GM12878 (cell line): ENCODE measurements around the gene CHMP4A. TPM values are rescaled to one million over a fixed set of nuclear protein-coding genes. Genes with fewer than 3 reads are reported as not detected.
A peak's percentile ranks its signal among the peaks of the same experiment; 100 is the strongest.

Experiments
- BCLAF1 ChIP-seq: fragments of 450-650 bp; IDR thresholded peaks from 2 replicates; pipeline ENCODE4 v1.6.1; 2017; ENCODE audit warnings: antibody characterized with exemption, mild to moderate bottlenecking, moderate library complexity
- BHLHE40 ChIP-seq, 2 experiments: fragments of 450-650 bp in 1 of 2; IDR thresholded peaks; 2 replicates each; pipeline ENCODE4 v1.6.1; 2011 to 2017; ENCODE audit warnings: low read depth in 2 of 2, borderline replicate concordance in 1 of 2, improper control_type of control experiment in 1 of 2, low read length in 1 of 2, mild to moderate bottlenecking in 1 of 2
- CREB1 ChIP-seq: IDR thresholded peaks from 2 replicates; pipeline ENCODE4 v1.6.1; 2012; ENCODE audit warnings: low read depth, mild to moderate bottlenecking, inconsistent platforms
- CREM ChIP-seq: IDR thresholded peaks from 2 replicates; pipeline ENCODE4 v1.6.1; 2014; ENCODE audit warnings: antibody characterized with exemption, low read depth
- ELK1 ChIP-seq: IDR thresholded peaks from 2 replicates; pipeline ENCODE4 v1.6.1; 2012; ENCODE audit warnings: low read depth, low read length, improper control_type of control experiment
- ESRRA ChIP-seq: IDR thresholded peaks from 2 replicates; pipeline ENCODE4 v1.6.1; 2012; ENCODE audit warnings: mild to moderate bottlenecking, low read length, improper control_type of control experiment
- HDAC6 ChIP-seq: fragments of 200-600 bp; sonication (generic); IDR thresholded peaks from one replicate; pipeline ENCODE4 v1.8.0; 2017; ENCODE audit warnings: antibody characterized with exemption; ENCODE audit not compliant: unreplicated experiment
- MTA2 ChIP-seq: fragments of 450-650 bp; IDR thresholded peaks from 2 replicates; pipeline ENCODE4 v1.6.1; 2016; ENCODE audit warnings: low read depth, mild to moderate bottlenecking, moderate library complexity
- MTA3 ChIP-seq: IDR thresholded peaks from 2 replicates; pipeline ENCODE4 v1.6.1; 2012; ENCODE audit warnings: low read length, inconsistent platforms, borderline replicate concordance
- NFXL1 ChIP-seq: fragments of 450-650 bp; IDR thresholded peaks from 2 replicates; pipeline ENCODE4 v1.6.1; 2017; ENCODE audit warnings: antibody characterized with exemption, mild to moderate bottlenecking, borderline replicate concordance
- PAX5 ChIP-seq: IDR thresholded peaks from 2 replicates; pipeline ENCODE4 v1.6.1; 2011; ENCODE audit warnings: low read depth, low read length, borderline replicate concordance
- POLR2A ChIP-seq: IDR thresholded peaks from 2 replicates; pipeline ENCODE4 v1.6.1; 2011; ENCODE audit warnings: low read depth, mild to moderate bottlenecking, low read length
- POLR2AphosphoS2 ChIP-seq: IDR thresholded peaks from 2 replicates; pipeline ENCODE4 v1.6.1; 2011; ENCODE audit warnings: low read depth, mild to moderate bottlenecking, low read length, improper control_type of control experiment, moderate library complexity
- RB1 ChIP-seq: fragments of 450-650 bp; formaldehyde crosslinking; IDR thresholded peaks from 2 replicates; pipeline ENCODE4 v1.6.1; 2017; ENCODE audit warnings: mild to moderate bottlenecking, borderline replicate concordance
- polyA plus RNA-seq, 11 experiments: library from polyadenylated mRNA; depleted of rRNA in 4 of 11; unstranded in 6 of 11; stranded (reverse) in 5 of 11; fragments of >200 nt; fragmentation: Nextera tagmentation in 4 of 11; fragmentation: Illumina TruSeq in 1 of 11; extraction: Ambion mirVana in 4 of 11; extraction: Trizol in 1 of 11; gene quantifications; 1 replicate in 1 of 11; 2 replicates in 10 of 11; pipeline versions ENCODE4 v1.2.1 to v1.2.3, GENCODE V29; 2011 to 2016; ENCODE audit warnings: inconsistent platforms in 2 of 11, missing spikeins in 2 of 11, low read depth in 1 of 11
- total RNA-seq, 4 experiments: library from RNA; depleted of rRNA in 3 of 4; stranded (reverse); fragments of >200 nt in 3 of 4; fragmentation: Illumina TruSeq in 1 of 4; extraction: Trizol in 1 of 4; gene quantifications; 2 replicates each; pipeline versions ENCODE4 v1.2.1 to v1.2.3, GENCODE V29; 2013 to 2021
- TF ChIP-seq, protein P1 (sequence below): IDR thresholded peaks from 2 replicates; pipeline ENCODE4 v1.6.1; 2011; ENCODE audit warnings: mild to moderate bottlenecking, low read depth, low read length, moderate library complexity; ENCODE audit not compliant: insufficient replicate concordance
- TF ChIP-seq, protein P2 (sequence below): fragments of 450-650 bp; IDR thresholded peaks from 2 replicates; pipeline ENCODE4 v1.6.1; 2014; ENCODE audit warnings: mild to moderate bottlenecking
- TF ChIP-seq, protein P3 (sequence below): fragments of 450-650 bp; IDR thresholded peaks from 2 replicates; pipeline ENCODE4 v1.6.1; 2017; ENCODE audit warnings: mild to moderate bottlenecking, low read depth, inconsistent platforms; ENCODE audit not compliant: poor library complexity, severe bottlenecking
- TF ChIP-seq, protein P4 (sequence below): IDR thresholded peaks from 2 replicates; pipeline ENCODE4 v1.6.1; 2012; ENCODE audit warnings: low read length, inconsistent platforms

Gene CHMP4A
- total and polyA plus RNA-seq, 10 of the 15 experiments (the other 5 are each of a cell fraction or from before 2014, with no cell fraction given) = 35.5 to 151 (median 84.7) TPM

- TF ChIP-seq, protein P1, sequence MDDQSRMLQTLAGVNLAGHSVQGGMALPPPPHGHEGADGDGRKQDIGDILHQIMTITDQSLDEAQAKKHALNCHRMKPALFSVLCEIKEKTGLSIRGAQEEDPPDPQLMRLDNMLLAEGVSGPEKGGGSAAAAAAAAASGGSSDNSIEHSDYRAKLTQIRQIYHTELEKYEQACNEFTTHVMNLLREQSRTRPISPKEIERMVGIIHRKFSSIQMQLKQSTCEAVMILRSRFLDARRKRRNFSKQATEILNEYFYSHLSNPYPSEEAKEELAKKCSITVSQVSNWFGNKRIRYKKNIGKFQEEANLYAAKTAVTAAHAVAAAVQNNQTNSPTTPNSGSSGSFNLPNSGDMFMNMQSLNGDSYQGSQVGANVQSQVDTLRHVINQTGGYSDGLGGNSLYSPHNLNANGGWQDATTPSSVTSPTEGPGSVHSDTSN = no peak
- 0 out of 2 replicates have a peak, but pooled peaks have one; percentile 54 for TF ChIP-seq CREM
- peak; percentile 19; the same call in 1 of the 2 replicates for TF ChIP-seq ELK1
- peak; percentile 97 for TF ChIP-seq POLR2AphosphoS2
- TF ChIP-seq, protein P2, sequence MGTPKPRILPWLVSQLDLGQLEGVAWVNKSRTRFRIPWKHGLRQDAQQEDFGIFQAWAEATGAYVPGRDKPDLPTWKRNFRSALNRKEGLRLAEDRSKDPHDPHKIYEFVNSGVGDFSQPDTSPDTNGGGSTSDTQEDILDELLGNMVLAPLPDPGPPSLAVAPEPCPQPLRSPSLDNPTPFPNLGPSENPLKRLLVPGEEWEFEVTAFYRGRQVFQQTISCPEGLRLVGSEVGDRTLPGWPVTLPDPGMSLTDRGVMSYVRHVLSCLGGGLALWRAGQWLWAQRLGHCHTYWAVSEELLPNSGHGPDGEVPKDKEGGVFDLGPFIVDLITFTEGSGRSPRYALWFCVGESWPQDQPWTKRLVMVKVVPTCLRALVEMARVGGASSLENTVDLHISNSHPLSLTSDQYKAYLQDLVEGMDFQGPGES = peak; percentile 16; the same call in 1 of the 2 replicates
- peak; percentile 55; the same call in 1 of the 2 replicates for TF ChIP-seq PAX5
- TF ChIP-seq POLR2A = peak; percentile 98
- TF ChIP-seq CREB1 = peak; percentile 74
- 0 out of 2 replicates have a peak, but pooled peaks have one; percentile 12 for TF ChIP-seq MTA2
- TF ChIP-seq, protein P3, sequence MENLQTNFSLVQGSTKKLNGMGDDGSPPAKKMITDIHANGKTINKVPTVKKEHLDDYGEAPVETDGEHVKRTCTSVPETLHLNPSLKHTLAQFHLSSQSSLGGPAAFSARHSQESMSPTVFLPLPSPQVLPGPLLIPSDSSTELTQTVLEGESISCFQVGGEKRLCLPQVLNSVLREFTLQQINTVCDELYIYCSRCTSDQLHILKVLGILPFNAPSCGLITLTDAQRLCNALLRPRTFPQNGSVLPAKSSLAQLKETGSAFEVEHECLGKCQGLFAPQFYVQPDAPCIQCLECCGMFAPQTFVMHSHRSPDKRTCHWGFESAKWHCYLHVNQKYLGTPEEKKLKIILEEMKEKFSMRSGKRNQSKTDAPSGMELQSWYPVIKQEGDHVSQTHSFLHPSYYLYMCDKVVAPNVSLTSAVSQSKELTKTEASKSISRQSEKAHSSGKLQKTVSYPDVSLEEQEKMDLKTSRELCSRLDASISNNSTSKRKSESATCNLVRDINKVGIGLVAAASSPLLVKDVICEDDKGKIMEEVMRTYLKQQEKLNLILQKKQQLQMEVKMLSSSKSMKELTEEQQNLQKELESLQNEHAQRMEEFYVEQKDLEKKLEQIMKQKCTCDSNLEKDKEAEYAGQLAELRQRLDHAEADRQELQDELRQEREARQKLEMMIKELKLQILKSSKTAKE = peak; percentile 69
- TF ChIP-seq ESRRA = no peak; the same call in 1 of the 2 replicates
- TF ChIP-seq, protein P4, sequence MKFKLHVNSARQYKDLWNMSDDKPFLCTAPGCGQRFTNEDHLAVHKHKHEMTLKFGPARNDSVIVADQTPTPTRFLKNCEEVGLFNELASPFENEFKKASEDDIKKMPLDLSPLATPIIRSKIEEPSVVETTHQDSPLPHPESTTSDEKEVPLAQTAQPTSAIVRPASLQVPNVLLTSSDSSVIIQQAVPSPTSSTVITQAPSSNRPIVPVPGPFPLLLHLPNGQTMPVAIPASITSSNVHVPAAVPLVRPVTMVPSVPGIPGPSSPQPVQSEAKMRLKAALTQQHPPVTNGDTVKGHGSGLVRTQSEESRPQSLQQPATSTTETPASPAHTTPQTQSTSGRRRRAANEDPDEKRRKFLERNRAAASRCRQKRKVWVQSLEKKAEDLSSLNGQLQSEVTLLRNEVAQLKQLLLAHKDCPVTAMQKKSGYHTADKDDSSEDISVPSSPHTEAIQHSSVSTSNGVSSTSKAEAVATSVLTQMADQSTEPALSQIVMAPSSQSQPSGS = peak; percentile 65; the same call in 1 of the 2 replicates
- peak; percentile 88; the same call in 1 of the 2 replicates for TF ChIP-seq MTA3
- no peak for TF ChIP-seq BCLAF1
- TF ChIP-seq BHLHE40 (IDR thresholded peaks at IDR 0.05; ENCODE audit: borderline replicate concordance in 1 of 2, low read depth in 2 of 2, low read length in 1 of 2) = peak; percentile 70 to 73; a peak in 3 of 4 replicates
- TF ChIP-seq HDAC6 = no peak
- no peak for TF ChIP-seq NFXL1
- peak; percentile 74 for TF ChIP-seq RB1
Observed at GRCh38 chr14:24160850-24161804, 52.2 kb downstream of the CHMP4A start, which contains the start of gene IRF9 (continued).
